HL-60 (cell line): Measurements from ENCODE around the gene MEX3A.
"Not testable (repeated sequence)": the region's sequence is repeated elsewhere in the genome, so short reads cannot be mapped to it uniquely, and the experiment has no call there.

Experiments
- GABPA ChIP-seq: IDR thresholded peaks from 2 replicates; pipeline ENCODE4 v1.6.1; 2012; ENCODE audit warnings: low read depth
- POLR2AphosphoS5 ChIP-seq: IDR thresholded peaks from 2 replicates; pipeline ENCODE4 v1.6.1; 2012; ENCODE audit warnings: low read depth
- TF ChIP-seq, protein P1 (sequence below): IDR thresholded peaks from one replicate; pipeline ENCODE4 v1.5.1; 2011; ENCODE audit warnings: low read length, control low read depth, inconsistent platforms; ENCODE audit not compliant: insufficient read depth

DNA sequence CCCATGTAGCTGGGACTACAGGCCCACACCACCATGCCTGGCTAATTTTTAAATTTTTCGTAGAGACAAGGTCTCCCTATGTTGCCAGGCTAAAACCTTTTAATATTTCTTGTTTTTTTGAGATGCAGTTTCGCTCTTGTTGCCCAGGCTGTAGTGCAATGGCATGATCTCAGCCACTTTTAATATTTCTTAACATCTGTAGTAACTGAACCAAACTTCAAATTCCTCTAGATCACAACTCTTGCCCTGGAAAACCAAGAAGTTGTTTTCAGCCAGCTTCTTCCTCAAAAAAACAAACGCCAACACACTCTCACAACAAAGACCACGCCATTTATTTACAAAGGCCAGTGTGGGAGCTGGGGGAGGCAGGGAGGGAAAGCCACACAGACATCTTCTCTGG, 47.3 kb downstream of the MEX3A start:
- TF ChIP-seq, protein P1, sequence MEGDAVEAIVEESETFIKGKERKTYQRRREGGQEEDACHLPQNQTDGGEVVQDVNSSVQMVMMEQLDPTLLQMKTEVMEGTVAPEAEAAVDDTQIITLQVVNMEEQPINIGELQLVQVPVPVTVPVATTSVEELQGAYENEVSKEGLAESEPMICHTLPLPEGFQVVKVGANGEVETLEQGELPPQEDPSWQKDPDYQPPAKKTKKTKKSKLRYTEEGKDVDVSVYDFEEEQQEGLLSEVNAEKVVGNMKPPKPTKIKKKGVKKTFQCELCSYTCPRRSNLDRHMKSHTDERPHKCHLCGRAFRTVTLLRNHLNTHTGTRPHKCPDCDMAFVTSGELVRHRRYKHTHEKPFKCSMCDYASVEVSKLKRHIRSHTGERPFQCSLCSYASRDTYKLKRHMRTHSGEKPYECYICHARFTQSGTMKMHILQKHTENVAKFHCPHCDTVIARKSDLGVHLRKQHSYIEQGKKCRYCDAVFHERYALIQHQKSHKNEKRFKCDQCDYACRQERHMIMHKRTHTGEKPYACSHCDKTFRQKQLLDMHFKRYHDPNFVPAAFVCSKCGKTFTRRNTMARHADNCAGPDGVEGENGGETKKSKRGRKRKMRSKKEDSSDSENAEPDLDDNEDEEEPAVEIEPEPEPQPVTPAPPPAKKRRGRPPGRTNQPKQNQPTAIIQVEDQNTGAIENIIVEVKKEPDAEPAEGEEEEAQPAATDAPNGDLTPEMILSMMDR, result not testable (repeated sequence)
- not testable (repeated sequence) for TF ChIP-seq POLR2AphosphoS5, GABPA
